Esophagus muscularis mucosa (tissue), 3 donors: ENCODE results near the gene ACOXL.

ENCODE experiments used
- POLR2A ChIP-seq: fragments of 450-650 bp; IDR thresholded peaks from one replicate; pipeline ENCODE4 v1.6.1; 2017; ENCODE audit warnings: antibody characterized with exemption, moderate library complexity, mild to moderate bottlenecking, low read depth
- TF ChIP-seq, protein P1 (sequence below), 3 experiments: fragments of 200-600 bp in 2 of 3; fragments of 450-650 bp in 1 of 3; sonication (generic) in 2 of 3; IDR thresholded peaks; one replicate each; pipeline ENCODE4 v1.5.1; 2017 to 2019; ENCODE audit warnings: antibody characterized with exemption in 3 of 3, mild to moderate bottlenecking in 2 of 3, moderate library complexity in 1 of 3

DNA sequence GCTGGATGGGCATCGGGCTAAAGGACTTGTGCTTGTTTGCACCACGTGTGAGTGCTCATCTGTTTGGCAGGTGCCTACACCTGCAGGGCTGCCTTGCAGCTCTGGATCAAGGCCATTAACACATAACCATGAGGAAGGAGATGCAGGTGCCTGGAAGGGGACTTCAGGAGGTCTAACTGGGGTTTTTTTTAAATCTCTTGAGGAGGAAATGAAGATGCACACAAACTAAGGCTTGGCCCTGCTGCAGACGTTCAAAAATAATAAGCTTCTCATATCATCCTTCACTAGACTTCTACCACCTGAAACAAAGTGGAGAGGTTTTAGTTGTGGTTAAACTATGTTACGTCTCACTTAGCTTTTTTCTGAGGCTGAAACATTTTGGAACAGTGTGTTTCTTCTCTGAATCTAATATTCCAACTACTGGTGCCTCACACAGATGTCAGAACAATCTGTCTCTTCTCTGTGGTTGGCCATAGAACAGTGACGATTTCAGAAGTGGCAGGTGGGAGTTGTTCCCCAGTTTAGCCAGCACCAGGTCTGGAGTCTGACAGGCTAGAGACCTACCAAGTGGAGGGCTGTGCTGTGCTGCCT lies 424.8 kb downstream of the ACOXL start:
- TF ChIP-seq, protein P1, sequence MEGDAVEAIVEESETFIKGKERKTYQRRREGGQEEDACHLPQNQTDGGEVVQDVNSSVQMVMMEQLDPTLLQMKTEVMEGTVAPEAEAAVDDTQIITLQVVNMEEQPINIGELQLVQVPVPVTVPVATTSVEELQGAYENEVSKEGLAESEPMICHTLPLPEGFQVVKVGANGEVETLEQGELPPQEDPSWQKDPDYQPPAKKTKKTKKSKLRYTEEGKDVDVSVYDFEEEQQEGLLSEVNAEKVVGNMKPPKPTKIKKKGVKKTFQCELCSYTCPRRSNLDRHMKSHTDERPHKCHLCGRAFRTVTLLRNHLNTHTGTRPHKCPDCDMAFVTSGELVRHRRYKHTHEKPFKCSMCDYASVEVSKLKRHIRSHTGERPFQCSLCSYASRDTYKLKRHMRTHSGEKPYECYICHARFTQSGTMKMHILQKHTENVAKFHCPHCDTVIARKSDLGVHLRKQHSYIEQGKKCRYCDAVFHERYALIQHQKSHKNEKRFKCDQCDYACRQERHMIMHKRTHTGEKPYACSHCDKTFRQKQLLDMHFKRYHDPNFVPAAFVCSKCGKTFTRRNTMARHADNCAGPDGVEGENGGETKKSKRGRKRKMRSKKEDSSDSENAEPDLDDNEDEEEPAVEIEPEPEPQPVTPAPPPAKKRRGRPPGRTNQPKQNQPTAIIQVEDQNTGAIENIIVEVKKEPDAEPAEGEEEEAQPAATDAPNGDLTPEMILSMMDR (IDR thresholded peaks at IDR 0.05), result no peak
- no peak for TF ChIP-seq POLR2A
